ENCODE measurements around the gene PURB. TPM values are rescaled to one million over a fixed set of nuclear protein-coding genes. Genes with fewer than 3 reads are reported as not detected.
"Not testable (repeated sequence)": the region's sequence is repeated elsewhere in the genome, so short reads cannot be mapped to it uniquely, and the experiment has no call there.

PURB gene
- total and polyA plus RNA-seq, 4 experiments from 2014 or later, result 1.1 to 27.4 (median 14.4) TPM

DNA sequence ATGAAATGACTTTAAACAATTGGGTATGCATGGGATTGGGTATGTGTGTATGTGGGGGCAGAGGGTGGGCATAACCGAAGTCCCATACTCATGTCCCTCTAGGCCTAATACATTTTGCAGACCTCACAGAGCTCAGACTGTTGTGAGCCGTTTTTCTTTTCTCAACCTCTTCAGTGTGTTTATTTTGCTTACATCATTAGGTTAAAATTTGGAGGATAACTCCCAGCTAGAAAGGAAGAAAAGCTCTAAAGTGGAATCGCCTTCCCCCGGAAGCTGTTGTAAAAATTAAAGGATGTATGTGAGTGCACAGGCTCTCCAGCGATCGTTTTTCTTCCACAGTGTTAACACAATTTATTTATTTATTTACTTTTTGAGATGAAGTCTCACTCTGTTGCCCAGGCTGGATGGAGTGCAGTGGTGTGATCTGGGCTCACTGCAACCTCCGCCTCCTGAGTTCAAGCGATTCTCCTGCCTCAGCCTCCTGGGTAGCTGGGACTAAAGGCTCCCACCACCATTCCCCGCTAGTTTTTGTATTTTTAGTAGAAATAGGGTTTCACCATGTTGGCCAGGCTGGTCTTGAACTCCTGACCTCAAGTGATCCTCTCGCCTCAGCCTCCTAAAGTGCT is 36.0 kb downstream of the PURB start:
- Mint-ChIP-seq H3K27me3 (peaks cover 0 to 1% of the 10 kb centered on the region in 2 donors), H3K36me3 (peaks cover 0 to 12% of the 10 kb centered on the region in 2 donors), H3K9me3 (peaks cover 0 to 2% (median 0%) of the 10 kb centered on the region in 8 donors), H3K27ac (peak overlapping the region; percentile 84 to 100 (median 97)), H3K4me1 (peaks cover 12 to 39% (median 18%) of the 10 kb centered on the region in 4 donors), H3K4me3 (peak overlapping the region; percentile 27 to 96 (median 92))
- Histone ChIP-seq H3K36me3 (ENCODE audit: insufficient read depth, low read length) (no peaks in the 10 kb centered on the region), H3K4me1 (ENCODE audit: insufficient read depth, low read length) (peaks cover 16% of the 10 kb centered on the region), H3K9me3 (ENCODE audit: control insufficient read depth in 1 of 2, low read length in 2 of 2) (no peaks in the 10 kb centered on the region), H3K27me3 (ENCODE audit: insufficient read depth, low read length) (no peaks in the 10 kb centered on the region), H3K4me3 (ENCODE audit: low read length in 2 of 2) (no peak overlapping the region), H3K27ac (ENCODE audit: low read depth, low read length) (no peak overlapping the region)
- POLR2A ChIA-PET (ENCODE audit: partially characterized antibody), result interaction anchor here (1.2 to 5.2 kb wide), 11 partner anchors 33 to 287 kb away, joined by 3 to 65 read pairs (median 16); partner anchors contain the start of genes DDX56, OGDH, PURB and TMED4
- intact Hi-C loops (cut with micrococcal nuclease), result loop anchor here (5.0 kb wide), 1 partner anchor 147 kb away; no protein-coding TSS in a partner anchor
- DNase-seq, result no peak
- CTCF ChIA-PET (ENCODE audit: partially characterized antibody), result interaction anchor here (0.8 to 3.7 kb wide), 10 partner anchors 8 to 360 kb away, joined by 3 to 26 read pairs (median 7); partner anchors contain the start of genes PURB and TMED4

GRCh38 chr7:44847920-44848634 is 37.3 kb downstream of the PURB start, which contains the start of gene H2AZ2:
TSS of gene H2AZ2 (minus strand) at chr7:44848087. CDS start at chr7:44847971, 116 bp downstream.
- Mint-ChIP-seq H3K36me3 (peaks cover 0 to 14% of the 10 kb centered on the region in 2 donors), H3K27me3 (peaks cover 0 to 1% of the 10 kb centered on the region in 2 donors), H3K4me1 (peaks cover 17 to 44% (median 21%) of the 10 kb centered on the region in 4 donors), H3K27ac (peak within 1 kb of the TSS; percentile 97 to 100 (median 100)), H3K9me3 (peaks cover 0 to 2% (median 0%) of the 10 kb centered on the region in 8 donors), H3K4me3 (peak within 1 kb of the TSS; percentile 93 to 98 (median 96))
- Histone ChIP-seq H3K4me3 (ENCODE audit: low read length in 2 of 2) (peak within 1 kb of the TSS; percentile 58 to 86), H3K4me1 (ENCODE audit: insufficient read depth, low read length) (peaks cover 28% of the 10 kb centered on the region), H3K27me3 (ENCODE audit: insufficient read depth, low read length) (no peaks in the 10 kb centered on the region), H3K36me3 (ENCODE audit: insufficient read depth, low read length) (no peaks in the 10 kb centered on the region), H3K9me3 (ENCODE audit: control insufficient read depth in 1 of 2, low read length in 2 of 2) (no peaks in the 10 kb centered on the region), H3K27ac (ENCODE audit: low read depth, low read length) (peak within 1 kb of the TSS; percentile 90)
- peak; percentile 99 to 100 (median 99) for DNase-seq
- CTCF ChIA-PET (ENCODE audit: partially characterized antibody), result interaction anchor here (0.6 to 3.7 kb wide), 19 partner anchors 9 to 359 kb away, joined by 3 to 34 read pairs (median 4); partner anchors contain the start of genes OGDH, PURB and TMED4
- intact Hi-C loops (cut with micrococcal nuclease), result loop anchor here (1.0 to 5.0 kb wide), 12 partner anchors 37 to 358 kb away; partner anchors contain the start of genes CCM2, NUDCD3, OGDH and PPIA
- POLR2A ChIA-PET (ENCODE audit: partially characterized antibody), result interaction anchor here (0.7 to 5.2 kb wide), 30 partner anchors 9 to 922 kb away, joined by 3 to 65 read pairs (median 10); partner anchors contain the start of genes DDX56, NUDCD3, OGDH and PPIA

GRCh38 chr7:44847509-44847919 is 37.8 kb downstream of the PURB start:
- peak; percentile 91 to 93 (median 92) for DNase-seq
- Mint-ChIP-seq H3K9me3 (peaks cover 0 to 2% (median 0%) of the 10 kb centered on the region in 8 donors), H3K27ac (peak overlapping the region; percentile 97 to 100 (median 100)), H3K4me1 (peaks cover 18 to 46% (median 25%) of the 10 kb centered on the region in 4 donors), H3K36me3 (peaks cover 2 to 16% of the 10 kb centered on the region in 2 donors), H3K27me3 (peaks cover 0 to 1% of the 10 kb centered on the region in 2 donors), H3K4me3 (peak overlapping the region; percentile 87 to 98 (median 96))
- no peaks in the 10 kb centered on the region for H3K9me3 ChIP-seq (ENCODE audit: control insufficient read depth in 1 of 2, low read length in 2 of 2)
- intact Hi-C loops (cut with micrococcal nuclease), result loop anchor here (1.0 to 5.0 kb wide), 5 partner anchors 99 to 259 kb away; partner anchors contain the start of genes OGDH and ZMIZ2
- peak overlapping the region; percentile 90 for H3K27ac ChIP-seq (ENCODE audit: low read depth, low read length)
- ChIA-PET CTCF (ENCODE audit: partially characterized antibody) (interaction anchor here (0.6 to 3.7 kb wide), 19 partner anchors 9 to 289 kb away, joined by 3 to 34 read pairs (median 3); partner anchors contain the start of genes OGDH, PURB and TMED4), POLR2A (ENCODE audit: partially characterized antibody) (interaction anchor here (0.7 to 5.2 kb wide), 30 partner anchors 9 to 921 kb away, joined by 3 to 65 read pairs (median 10); partner anchors contain the start of genes DDX56, NUDCD3, OGDH and PPIA)
- H3K4me3 ChIP-seq (ENCODE audit: low read length in 2 of 2), result peak overlapping the region; percentile 49 to 62
- H3K27me3 ChIP-seq (ENCODE audit: insufficient read depth, low read length), result no peaks in the 10 kb centered on the region
- H3K36me3 ChIP-seq (ENCODE audit: insufficient read depth, low read length), result peaks cover under 1% of the 10 kb centered on the region
- peaks cover 29% of the 10 kb centered on the region for H3K4me1 ChIP-seq (ENCODE audit: insufficient read depth, low read length)

DNA sequence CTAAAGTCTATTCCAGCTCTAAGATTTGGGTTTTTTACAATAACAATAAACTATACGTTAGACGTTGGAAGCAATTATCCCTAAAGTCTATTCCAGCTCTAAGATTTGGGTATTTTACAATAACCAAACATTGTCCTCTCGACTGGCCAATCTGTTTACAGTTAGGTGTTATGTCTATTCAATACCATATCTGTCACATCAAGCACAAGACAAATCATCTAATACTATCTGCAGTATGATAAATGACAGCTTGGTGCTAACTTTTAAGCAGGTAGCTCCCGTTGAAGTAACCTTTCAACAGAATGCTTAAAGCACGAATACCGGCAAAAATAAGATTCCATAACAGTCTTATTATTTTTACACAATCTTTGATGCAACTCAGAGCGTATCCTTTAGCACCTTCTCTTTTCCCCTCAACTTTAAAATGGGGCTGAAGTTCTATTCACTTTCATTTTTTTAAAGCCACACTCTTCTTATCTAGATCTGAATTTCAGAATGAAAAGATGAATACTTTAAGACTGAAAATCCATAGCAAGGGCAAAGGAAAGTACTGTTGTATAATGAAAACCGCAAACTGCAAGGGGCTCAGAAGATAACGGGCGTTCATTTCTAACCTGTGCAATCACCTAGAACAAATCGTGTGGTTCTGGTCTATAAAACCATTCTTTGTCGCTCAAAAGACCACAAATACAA is 38.4 kb downstream of the PURB start:
- Mint-ChIP-seq H3K4me3 (peak overlapping the region; percentile 87 to 98 (median 96)), H3K27ac (peak overlapping the region; percentile 97 to 100 (median 100)), H3K4me1 (peaks cover 23 to 51% (median 31%) of the 10 kb centered on the region in 4 donors), H3K27me3 (peaks cover 0 to 1% of the 10 kb centered on the region in 2 donors), H3K9me3 (peaks cover 0 to 2% (median 0%) of the 10 kb centered on the region in 8 donors), H3K36me3 (peaks cover 5 to 21% of the 10 kb centered on the region in 2 donors)
- Histone ChIP-seq H3K27ac (ENCODE audit: low read depth, low read length) (peak overlapping the region; percentile 90), H3K9me3 (ENCODE audit: control insufficient read depth in 1 of 2, low read length in 2 of 2) (no peaks in the 10 kb centered on the region), H3K27me3 (ENCODE audit: insufficient read depth, low read length) (no peaks in the 10 kb centered on the region), H3K36me3 (ENCODE audit: insufficient read depth, low read length) (peaks cover 6% of the 10 kb centered on the region), H3K4me3 (ENCODE audit: low read length in 2 of 2) (peak overlapping the region; percentile 49 to 62), H3K4me1 (ENCODE audit: insufficient read depth, low read length) (peaks cover 35% of the 10 kb centered on the region)
- no peak for DNase-seq
- ChIA-PET CTCF (ENCODE audit: partially characterized antibody) (interaction anchor here (0.6 to 3.7 kb wide), 22 partner anchors 10 to 289 kb away, joined by 3 to 34 read pairs (median 3); partner anchors contain the start of genes PURB and TMED4), POLR2A (ENCODE audit: partially characterized antibody) (interaction anchor here (0.7 to 5.2 kb wide), 32 partner anchors 9 to 357 kb away, joined by 3 to 65 read pairs (median 8); partner anchors contain the start of genes DDX56, NUDCD3, OGDH and PPIA)
- intact Hi-C loops (cut with micrococcal nuclease), result loop anchor here (1.0 to 5.0 kb wide), 5 partner anchors 99 to 259 kb away; partner anchors contain the start of genes OGDH and ZMIZ2

- Histone ChIP-seq H3K27ac (ENCODE audit: low read depth, low read length) (peak overlapping the region; percentile 90), H3K4me1 (ENCODE audit: insufficient read depth, low read length) (peaks cover 38% of the 10 kb centered on the region), H3K36me3 (ENCODE audit: insufficient read depth, low read length) (peaks cover 10% of the 10 kb centered on the region), H3K4me3 (ENCODE audit: low read length in 2 of 2) (peak overlapping the region; percentile 49 to 62)
- peaks cover 26 to 56% (median 35%) of the 10 kb centered on the region in 4 donors for H3K4me1 Mint-ChIP-seq
- peak overlapping the region; percentile 97 to 100 (median 100) for H3K27ac Mint-ChIP-seq
- H3K27me3 Mint-ChIP-seq; H3K9me3 ChIP-seq (ENCODE audit: control insufficient read depth in 1 of 2, low read length in 2 of 2); H3K27me3 ChIP-seq (ENCODE audit: insufficient read depth, low read length); H3K9me3 Mint-ChIP-seq: not testable (repeated sequence)
- peak; percentile 49 to 54 (median 51) for DNase-seq
- POLR2A ChIA-PET (ENCODE audit: partially characterized antibody), result interaction anchor here (0.8 to 5.2 kb wide), 25 partner anchors 9 to 356 kb away, joined by 3 to 65 read pairs (median 6); partner anchors contain the start of genes DDX56, NUDCD3, OGDH and PPIA
- CTCF ChIA-PET (ENCODE audit: partially characterized antibody), result interaction anchor here (0.7 to 3.7 kb wide), 18 partner anchors 11 to 290 kb away, joined by 3 to 34 read pairs (median 4); partner anchors contain the start of genes PURB and TMED4
- H3K36me3 Mint-ChIP-seq, result peaks cover 10 to 26% of the 10 kb centered on the region in 2 donors
- H3K4me3 Mint-ChIP-seq, result peak overlapping the region; percentile 87 to 98 (median 96)
- intact Hi-C loops (cut with micrococcal nuclease), result loop anchor here (2.0 to 5.0 kb wide), 2 partner anchors 144 to 208 kb away; no protein-coding TSS in a partner anchor
Observed at GRCh38 chr7:44846390-44846789, 38.9 kb downstream of the PURB start.
